ENCODE data around the gene OTOS. TPM values are rescaled to one million over a fixed set of nuclear protein-coding genes. Genes with fewer than 3 reads are reported as not detected.

The OTOS gene
- total RNA-seq, 1 experiment from 2014 or later = not detected

- H3K36me3 Mint-ChIP-seq (ENCODE audit: insufficient read depth, unreplicated experiment) = no peaks in the 10 kb centered on the region
- no peak for TF ChIP-seq CTCF (IDR thresholded peaks at IDR 0.05; ENCODE audit: unreplicated experiment)
- intact Hi-C loops (cut with micrococcal nuclease; ENCODE audit: unreplicated experiment) = no loop called here
- no peaks in the 10 kb centered on the region for H3K4me1 Mint-ChIP-seq (ENCODE audit: low read depth, unreplicated experiment)
- H3K27me3 Mint-ChIP-seq (ENCODE audit: unreplicated experiment) = peaks cover 57% of the 10 kb centered on the region
- H3K27ac Mint-ChIP-seq (ENCODE audit: unreplicated experiment) = no peak overlapping the region
- no peak for DNase-seq
- CTCF ChIA-PET = no interaction called here
- H3K4me3 Mint-ChIP-seq (ENCODE audit: low read depth, unreplicated experiment) = no peak overlapping the region
- H3K9me3 Mint-ChIP-seq (ENCODE audit: low read depth, unreplicated experiment) = no peaks in the 10 kb centered on the region
- BruUV-seq (replicated peaks) = no TSS peak
These were observed 19.3 kb downstream of the OTOS start for GRCh38 chr2:240121190-240121589.

GRCh38 chr2:240114233-240114632 lies 26.2 kb downstream of the OTOS start:
- CTCF ChIA-PET = no interaction called here
- no TSS peak for BruUV-seq (replicated peaks)
- no peaks in the 10 kb centered on the region for H3K36me3 Mint-ChIP-seq (ENCODE audit: insufficient read depth, unreplicated experiment)
- no peak overlapping the region for H3K4me3 Mint-ChIP-seq (ENCODE audit: low read depth, unreplicated experiment)
- H3K27ac Mint-ChIP-seq (ENCODE audit: unreplicated experiment) = no peak overlapping the region
- TF ChIP-seq CTCF (IDR thresholded peaks at IDR 0.05; ENCODE audit: unreplicated experiment) = no peak
- no peak for DNase-seq
- intact Hi-C loops (cut with micrococcal nuclease; ENCODE audit: unreplicated experiment) = no loop called here
- no peaks in the 10 kb centered on the region for H3K9me3 Mint-ChIP-seq (ENCODE audit: low read depth, unreplicated experiment)
- H3K4me1 Mint-ChIP-seq (ENCODE audit: low read depth, unreplicated experiment) = no peaks in the 10 kb centered on the region
- peaks cover 94% of the 10 kb centered on the region for H3K27me3 Mint-ChIP-seq (ENCODE audit: unreplicated experiment)

- Mint-ChIP-seq H3K4me3 (ENCODE audit: low read depth, unreplicated experiment) (no peak overlapping the region), H3K9me3 (ENCODE audit: low read depth, unreplicated experiment) (no peaks in the 10 kb centered on the region), H3K27ac (ENCODE audit: unreplicated experiment) (no peak overlapping the region), H3K27me3 (ENCODE audit: unreplicated experiment) (peaks cover 94% of the 10 kb centered on the region), H3K4me1 (ENCODE audit: low read depth, unreplicated experiment) (no peaks in the 10 kb centered on the region), H3K36me3 (ENCODE audit: insufficient read depth, unreplicated experiment) (no peaks in the 10 kb centered on the region)
- DNase-seq = no peak
- intact Hi-C loops (cut with micrococcal nuclease; ENCODE audit: unreplicated experiment) = no loop called here
- CTCF ChIA-PET = interaction anchor here (0.5 to 1.1 kb wide), 2 partner anchors 11 to 40 kb away, joined by 3 to 4 read pairs; no protein-coding TSS in a partner anchor
- no TSS peak for BruUV-seq (replicated peaks)
- TF ChIP-seq CTCF (IDR thresholded peaks at IDR 0.05; ENCODE audit: unreplicated experiment) = no peak
These were observed 27.4 kb downstream of the OTOS start for GRCh38 chr2:240112914-240113690.

GRCh38 chr2:240111253-240111652 lies 29.2 kb downstream of the OTOS start:
- no peaks in the 10 kb centered on the region for H3K9me3 Mint-ChIP-seq (ENCODE audit: low read depth, unreplicated experiment)
- H3K36me3 Mint-ChIP-seq (ENCODE audit: insufficient read depth, unreplicated experiment) = no peaks in the 10 kb centered on the region
- BruUV-seq (replicated peaks) = no TSS peak
- no peak overlapping the region for H3K4me3 Mint-ChIP-seq (ENCODE audit: low read depth, unreplicated experiment)
- DNase-seq = no peak
- intact Hi-C loops (cut with micrococcal nuclease; ENCODE audit: unreplicated experiment) = no loop called here
- no peak for TF ChIP-seq CTCF (IDR thresholded peaks at IDR 0.05; ENCODE audit: unreplicated experiment)
- H3K27ac Mint-ChIP-seq (ENCODE audit: unreplicated experiment) = no peak overlapping the region
- no peaks in the 10 kb centered on the region for H3K4me1 Mint-ChIP-seq (ENCODE audit: low read depth, unreplicated experiment)
- CTCF ChIA-PET = no interaction called here
- peaks cover 94% of the 10 kb centered on the region for H3K27me3 Mint-ChIP-seq (ENCODE audit: unreplicated experiment)

Measured in Calu3 (cell line).